Measurements from ENCODE around the gene GNAT1. TPM values are rescaled to one million over a fixed set of nuclear protein-coding genes. Genes with fewer than 3 reads are reported as not detected.

GNAT1 gene
- total RNA-seq, 1 experiment from 2014 or later = not detected

GRCh38 chr3:50174947-50175524 is 16.4 kb upstream of the GNAT1 start:
- peaks cover 15% of the 10 kb centered on the region for H3K4me1 ChIP-seq (replicated peaks; ENCODE audit: insufficient read depth)
- no peaks in the 10 kb centered on the region for H4K20me1 ChIP-seq (ENCODE audit: insufficient read depth)
- H3K36me3 ChIP-seq (ENCODE audit: low read depth) = no peaks in the 10 kb centered on the region
- H3F3A ChIP-seq (ENCODE audit: insufficient read depth, low read depth) = no peaks in the 10 kb centered on the region
- ChIA-PET CTCF (no interaction called here), POLR2A (ENCODE audit: unreplicated experiment) (no interaction called here)
- intact Hi-C loops (cut with micrococcal nuclease; ENCODE audit: unreplicated experiment) = no loop called here
- H2AFZ ChIP-seq = no peak overlapping the region
- no peak for DNase-seq
- H3K27me3 ChIP-seq (ENCODE audit: insufficient read depth, low read depth) = no peaks in the 10 kb centered on the region
- no peaks in the 10 kb centered on the region for H3K9me3 ChIP-seq (ENCODE audit: insufficient read depth, low read depth)
- TF ChIP-seq EZH2 (IDR thresholded peaks at IDR 0.05; ENCODE audit: low read depth) = no peak
- TF ChIP-seq CTCF (conservative IDR thresholded peaks at IDR 0.05) = no peak
- H3K79me2 ChIP-seq (ENCODE audit: low read depth) = no peaks in the 10 kb centered on the region
- H3K27ac ChIP-seq = no peak overlapping the region
- no peak overlapping the region for H3K4me2 ChIP-seq
- H3K4me3 ChIP-seq = no peak overlapping the region
- BruUV-seq (replicated peaks) = no TSS peak
- H3K9me2 ChIP-seq (ENCODE audit: insufficient read depth) = no peaks in the 10 kb centered on the region

- ChIA-PET POLR2A (ENCODE audit: unreplicated experiment) (no interaction called here), CTCF (no interaction called here)
- Histone ChIP-seq H3K4me2 (no peak overlapping the region), H3K4me1 (replicated peaks; ENCODE audit: insufficient read depth) (peaks cover 15% of the 10 kb centered on the region), H3K4me3 (no peak overlapping the region), H3K9me2 (ENCODE audit: insufficient read depth) (no peaks in the 10 kb centered on the region), H3K27me3 (ENCODE audit: insufficient read depth, low read depth) (no peaks in the 10 kb centered on the region), H3F3A (ENCODE audit: insufficient read depth, low read depth) (no peaks in the 10 kb centered on the region), H3K27ac (no peak overlapping the region), H3K79me2 (ENCODE audit: low read depth) (no peaks in the 10 kb centered on the region), H4K20me1 (ENCODE audit: insufficient read depth) (no peaks in the 10 kb centered on the region), H3K9me3 (ENCODE audit: insufficient read depth, low read depth) (no peaks in the 10 kb centered on the region), H3K36me3 (ENCODE audit: low read depth) (no peaks in the 10 kb centered on the region), H2AFZ (no peak overlapping the region)
- intact Hi-C loops (cut with micrococcal nuclease; ENCODE audit: unreplicated experiment) = no loop called here
- BruUV-seq (replicated peaks) = no TSS peak
- no peak for TF ChIP-seq CTCF (conservative IDR thresholded peaks at IDR 0.05)
- TF ChIP-seq EZH2 (IDR thresholded peaks at IDR 0.05; ENCODE audit: low read depth) = no peak
- no peak for DNase-seq
Measured at GRCh38 chr3:50177346-50177745, 14.1 kb upstream of the GNAT1 start.

GRCh38 chr3:50179710-50180109 is 11.7 kb upstream of the GNAT1 start:
- Histone ChIP-seq H3K9me3 (ENCODE audit: insufficient read depth, low read depth) (no peaks in the 10 kb centered on the region), H3K79me2 (ENCODE audit: low read depth) (no peaks in the 10 kb centered on the region), H3K27ac (no peak overlapping the region), H3K36me3 (ENCODE audit: low read depth) (no peaks in the 10 kb centered on the region), H3K4me2 (no peak overlapping the region), H3K4me1 (replicated peaks; ENCODE audit: insufficient read depth) (peaks cover 21% of the 10 kb centered on the region), H3K4me3 (no peak overlapping the region), H3K9me2 (ENCODE audit: insufficient read depth) (no peaks in the 10 kb centered on the region), H4K20me1 (ENCODE audit: insufficient read depth) (no peaks in the 10 kb centered on the region), H3F3A (ENCODE audit: insufficient read depth, low read depth) (no peaks in the 10 kb centered on the region), H2AFZ (no peak overlapping the region), H3K27me3 (ENCODE audit: insufficient read depth, low read depth) (no peaks in the 10 kb centered on the region)
- TF ChIP-seq EZH2 (IDR thresholded peaks at IDR 0.05; ENCODE audit: low read depth) (no peak), CTCF (conservative IDR thresholded peaks at IDR 0.05) (no peak)
- intact Hi-C loops (cut with micrococcal nuclease; ENCODE audit: unreplicated experiment) = loop anchor here (10.0 kb wide), 1 partner anchor 475 kb away; no protein-coding TSS in a partner anchor
- BruUV-seq (replicated peaks) = no TSS peak
- POLR2A ChIA-PET (ENCODE audit: unreplicated experiment) = interaction anchor here (0.6 kb wide), 2 partner anchors 44 to 57 kb away, joined by 3 to 10 read pairs; no protein-coding TSS in a partner anchor
- CTCF ChIA-PET = no interaction called here
- DNase-seq = no peak
